Left cardiac atrium (tissue), 4 donors: ENCODE measurements around the gene EPHA5. TPM values are rescaled to one million over a fixed set of nuclear protein-coding genes. Genes with fewer than 3 reads are reported as not detected.

ENCODE experiments used
- ATAC-seq, 2 donors: fragments of 200-7000 bp; cut with Tn5 transposase; one replicate each; pipeline ENCODE4 v1.9.1; 2020; ENCODE audit warnings: mild to moderate bottlenecking in 2 of 2, moderate library complexity in 2 of 2
- DNase-seq: peaks from one replicate; pipeline ENCODE4 v3.0.0-alpha.2; 2020
- intact Hi-C, 2 donors: fragments of 100-400 bp; cut with DNase I; formaldehyde crosslinking; loops; one replicate each; pipeline versions ENCODE4 v1.14.1 to v1.15.1; 2022 to 2023
- total RNA-seq, 2 donors: library from RNA; stranded (reverse); fragmentation: NEBNext Ultra II Directional; extraction: Animal tissue kit (Norgen Biotek cat#: 25700); gene quantifications; one replicate each; pipeline ENCODE4 v1.2.1, GENCODE V29; 2021
- donor health status: DM: no; HTN: yes; CAD: no.
- donor health status: DM: no; HTN: yes; CAD: no; lungs with severe emphysema.
- donor health status: DM: yes; HTN: yes; CAD: no.
- donor health status: Dilated cardiomyopathy.

The EPHA5 gene
- total RNA-seq, 2 donors from 2014 or later = 5.1 to 8.0 TPM

GRCh38 chr4:65521666-65522065 lies 148.6 kb downstream of the EPHA5 start:
- ATAC-seq = no peak
- no peak for DNase-seq
- intact Hi-C loops = no loop called here

- intact Hi-C loops = no loop called here
- no peak for DNase-seq
- ATAC-seq = no peak
These were observed 154.6 kb downstream of the EPHA5 start for GRCh38 chr4:65515646-65516045.

GRCh38 chr4:65510976-65511375 lies 159.3 kb downstream of the EPHA5 start:
- intact Hi-C loops = no loop called here
- ATAC-seq = no peak
- DNase-seq = no peak

DNA sequence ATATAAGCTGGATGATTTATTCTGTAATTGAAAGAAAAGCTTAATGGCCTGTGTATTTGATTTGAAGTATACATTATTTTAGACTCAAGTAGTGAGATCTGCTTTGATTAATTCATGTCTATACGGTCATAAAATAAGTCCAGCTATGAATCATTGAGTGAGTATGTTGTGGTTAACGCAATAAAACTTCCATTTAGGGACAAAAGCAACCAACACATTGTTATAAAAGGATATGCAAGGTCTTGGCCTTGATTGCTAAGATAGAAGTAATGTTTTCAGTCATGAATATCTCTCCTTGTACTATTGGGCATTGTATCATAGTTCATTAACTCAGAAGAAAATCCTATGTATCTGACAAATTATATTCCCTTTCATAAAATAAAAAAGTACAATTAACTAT lies 162.1 kb downstream of the EPHA5 start:
- DNase-seq (no peak), ATAC-seq (no peak)
- intact Hi-C loops = no loop called here

- no peak for DNase-seq
- intact Hi-C loops = no loop called here
- ATAC-seq = no peak
These were observed 168.1 kb downstream of the EPHA5 start for GRCh38 chr4:65502131-65502701.

DNA sequence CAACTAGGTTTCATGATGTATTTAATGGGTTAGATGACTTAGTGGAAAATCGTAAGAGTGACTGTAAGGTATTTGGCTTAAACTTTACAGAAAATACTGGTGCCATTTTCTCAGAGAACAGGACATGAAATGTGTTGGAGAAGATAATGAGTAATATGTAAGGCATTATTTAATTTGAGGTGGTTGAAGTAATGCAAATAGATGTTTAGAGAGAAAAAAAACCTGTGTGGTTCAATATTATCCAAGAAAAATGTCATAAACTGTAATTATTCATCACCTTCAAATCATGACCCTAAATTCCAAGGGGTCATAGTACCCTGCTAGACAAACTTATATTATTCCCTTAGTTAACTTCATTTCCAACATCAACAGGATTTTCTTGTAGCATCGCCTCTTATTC lies 171.7 kb downstream of the EPHA5 start:
- DNase-seq (no peak), ATAC-seq (no peak)
- intact Hi-C loops = no loop called here

DNA sequence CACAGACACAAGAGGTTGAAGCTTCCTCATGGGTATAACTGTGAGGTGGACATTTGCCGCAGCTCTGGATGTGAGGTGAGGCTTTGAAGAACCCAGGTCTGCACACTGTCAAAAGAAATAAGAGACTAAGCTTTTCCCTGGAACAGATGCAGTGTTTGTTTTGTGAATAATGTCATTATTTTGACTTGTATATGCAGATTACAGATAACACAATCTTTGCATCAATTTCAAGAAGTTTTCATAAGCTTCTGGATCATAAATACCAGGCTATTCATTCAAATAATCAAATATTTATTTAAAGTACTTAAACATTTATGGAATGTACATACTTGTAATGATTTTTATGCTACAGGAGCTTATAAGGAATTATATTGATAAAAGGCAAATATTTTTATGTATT lies 174.8 kb downstream of the EPHA5 start:
- DNase-seq (no peak), ATAC-seq (no peak)
- intact Hi-C loops = no loop called here

- no peak for DNase-seq
- peak; percentile 38 to 78 for ATAC-seq
These were observed 187.9 kb downstream of the EPHA5 start for GRCh38 chr4:65482410-65482809.

DNA sequence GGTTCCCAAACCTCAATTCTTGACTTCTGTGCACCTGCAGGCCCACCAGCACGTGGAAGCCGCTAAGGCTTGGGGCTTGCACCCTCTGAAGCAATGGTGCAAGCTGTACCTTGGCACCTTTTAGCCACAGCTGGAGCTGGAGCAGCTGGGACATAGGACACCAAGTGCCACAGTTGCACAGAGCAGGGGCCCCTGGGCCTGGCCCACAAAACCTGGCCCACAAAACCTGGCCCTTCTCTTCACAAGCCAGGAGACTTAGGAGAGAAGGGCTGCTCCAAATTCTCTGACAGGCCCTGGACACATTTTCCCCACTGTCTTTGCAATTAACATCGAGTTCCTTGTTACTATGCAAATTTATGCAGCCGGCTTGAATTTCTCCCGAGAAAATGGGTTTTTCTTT lies 197.8 kb downstream of the EPHA5 start:
- intact Hi-C loops = no loop called here
- no peak for DNase-seq
- no peak for ATAC-seq

More at GRCh38 chr4:65482410-65482809, 187.9 kb downstream of the EPHA5 start:
- intact Hi-C loops = no loop called here

- DNase-seq (no peak), ATAC-seq (no peak)
- intact Hi-C loops = no loop called here
These were observed 203.1 kb downstream of the EPHA5 start for GRCh38 chr4:65467068-65467680.

GRCh38 chr4:65461781-65462180 lies 208.5 kb downstream of the EPHA5 start:
- no peak for DNase-seq
- no peak for ATAC-seq
- intact Hi-C loops = no loop called here

- ATAC-seq (no peak), DNase-seq (no peak)
- intact Hi-C loops = no loop called here
These were observed 213.3 kb downstream of the EPHA5 start for GRCh38 chr4:65457011-65457410.

GRCh38 chr4:65456579-65456978 lies 213.7 kb downstream of the EPHA5 start:
- intact Hi-C loops = no loop called here
- no peak for ATAC-seq
- DNase-seq = no peak

DNA sequence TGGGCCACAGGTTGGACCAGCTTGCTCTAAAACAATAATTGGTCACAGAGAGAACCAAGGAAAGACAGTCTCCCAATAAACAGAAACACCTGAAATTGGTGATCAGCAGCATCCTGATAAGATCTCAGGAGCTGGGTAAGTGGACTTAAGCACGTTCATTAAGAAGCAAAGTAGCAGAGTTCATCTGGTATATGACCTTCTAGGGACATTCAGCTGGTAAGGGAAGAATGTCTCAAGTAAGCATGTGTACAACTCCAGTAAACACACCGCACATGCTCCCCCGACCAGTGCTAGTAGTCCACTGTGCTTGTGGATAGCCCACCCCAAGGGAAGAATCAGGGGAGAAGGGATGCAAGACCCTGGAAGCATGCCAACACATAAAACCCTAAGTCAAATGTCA lies 216.9 kb downstream of the EPHA5 start:
- no peak for DNase-seq
- ATAC-seq = no peak
- intact Hi-C loops = no loop called here

- intact Hi-C loops = no loop called here
- no peak for ATAC-seq
- no peak for DNase-seq
These were observed 219.4 kb downstream of the EPHA5 start for GRCh38 chr4:65450899-65451298.

DNA sequence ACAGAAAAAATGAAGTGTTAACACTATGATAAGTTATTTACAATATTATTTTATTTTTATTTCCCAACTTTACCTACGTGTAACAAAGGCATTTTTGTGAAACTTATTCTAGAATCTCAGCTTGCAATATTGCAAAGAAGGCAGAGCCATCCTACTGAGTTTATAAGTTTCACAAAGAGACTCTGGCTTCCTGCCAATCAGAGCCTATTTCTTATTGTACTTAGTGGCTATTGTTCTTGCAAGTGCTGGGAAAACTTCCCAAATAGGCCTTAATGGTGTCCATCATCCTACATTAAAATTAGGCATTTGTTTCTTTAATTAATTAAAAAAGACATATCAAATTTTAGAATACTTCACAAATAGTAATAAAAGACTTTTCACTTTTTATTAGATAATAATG lies 233.2 kb downstream of the EPHA5 start:
- intact Hi-C loops = no loop called here
- no peak for DNase-seq
- no peak for ATAC-seq

DNA sequence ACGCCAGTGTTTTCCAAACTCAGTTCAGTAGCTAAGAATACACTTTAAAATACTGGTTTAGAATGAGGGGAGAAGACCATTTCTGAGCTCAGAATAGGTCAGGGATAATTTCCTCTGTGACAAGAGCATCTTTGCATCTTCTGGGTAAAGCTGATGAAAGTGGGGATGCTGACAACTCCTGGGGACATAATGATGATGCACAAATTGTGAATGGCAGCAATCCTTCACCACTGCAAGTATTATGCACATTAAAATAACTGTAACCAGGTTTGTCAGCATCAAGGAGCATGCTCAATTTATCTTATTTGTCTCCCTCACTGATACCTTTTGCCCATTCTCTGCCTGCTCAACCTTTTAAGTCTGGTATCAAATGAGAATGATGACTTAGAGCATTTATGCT lies 248.2 kb downstream of the EPHA5 start:
- intact Hi-C loops = no loop called here
- no peak for DNase-seq

GRCh38 chr4:65420036-65420435 lies 250.3 kb downstream of the EPHA5 start:
- DNase-seq = no peak
- no peak for ATAC-seq
- intact Hi-C loops = no loop called here

More for the DNA sequence above, 248.2 kb downstream of the EPHA5 start:
- ATAC-seq = no peak

GRCh38 chr4:65416891-65417290 lies 253.4 kb downstream of the EPHA5 start:
- intact Hi-C loops = no loop called here
- ATAC-seq (peak; percentile 93 to 99), DNase-seq (peak; percentile 50)

- ATAC-seq (no peak), DNase-seq (no peak)
- intact Hi-C loops = no loop called here
These were observed 262.8 kb downstream of the EPHA5 start for GRCh38 chr4:65407483-65407882.

GRCh38 chr4:65401083-65401482 lies 269.2 kb downstream of the EPHA5 start:
- intact Hi-C loops = no loop called here
- no peak for ATAC-seq

More at GRCh38 chr4:65401083-65401482, 269.2 kb downstream of the EPHA5 start:
- no peak for DNase-seq
